Neural progenitor cell (in vitro differentiated cells): ENCODE measurements around the gene RBM47. TPM values are rescaled to one million over a fixed set of nuclear protein-coding genes. Genes with fewer than 3 reads are reported as not detected.
"Not testable (repeated sequence)": the region's sequence is repeated elsewhere in the genome, so short reads cannot be mapped to it uniquely, and the experiment has no call there.

Experiments used
- DNase-seq: peaks from one replicate; pipeline ENCODE4 v3.0.0-alpha.2; 2016; ENCODE audit warnings: low spot score
- H2AFZ ChIP-seq: fragments of 200-600 bp; sonication (generic); replicated peaks from 2 replicates; pipeline ENCODE4 v1.6.1; 2016; ENCODE audit warnings: antibody characterized with exemption
- H3F3A ChIP-seq: fragments of 200-600 bp; sonication (generic); 2 replicates; pipeline ENCODE4 v1.6.1; 2016; ENCODE audit warnings: antibody characterized with exemption, low read depth
- H3K27ac ChIP-seq: fragments of 200-600 bp; sonication (generic); 2 replicates; pipeline ENCODE4 v1.5.1; 2016; ENCODE audit warnings: mild to moderate bottlenecking
- H3K27me3 ChIP-seq: fragments of 200-600 bp; sonication (generic); 2 replicates; pipeline ENCODE4 v1.6.1; 2016; ENCODE audit warnings: mild to moderate bottlenecking, moderate library complexity
- H3K36me3 ChIP-seq: fragments of 200-600 bp; sonication (generic); 2 replicates; pipeline ENCODE4 v1.5.1; 2016
- H3K4me1 ChIP-seq: fragments of 200-600 bp; sonication (generic); 2 replicates; pipeline ENCODE4 v1.6.1; 2016; ENCODE audit warnings: mixed run types
- H3K4me2 ChIP-seq: fragments of 200-600 bp; sonication (generic); 2 replicates; pipeline ENCODE4 v1.6.1; 2016
- H3K4me3 ChIP-seq: fragments of 200-600 bp; sonication (generic); 2 replicates; pipeline ENCODE4 v1.5.1; 2016
- H3K79me2 ChIP-seq: fragments of 200-600 bp; sonication (generic); 2 replicates; pipeline ENCODE4 v1.6.1; 2016; ENCODE audit warnings: low read depth
- H3K9ac ChIP-seq: fragments of 200-600 bp; sonication (generic); 2 replicates; pipeline ENCODE4 v1.6.1; 2016
- H3K9me3 ChIP-seq: fragments of 200-600 bp; sonication (generic); 2 replicates; pipeline ENCODE4 v1.5.1; 2016; ENCODE audit warnings: low read depth
- H4K20me1 ChIP-seq: fragments of 200-600 bp; sonication (generic); 2 replicates; pipeline ENCODE4 v1.6.1; 2016; ENCODE audit warnings: low read depth
- H3K27ac Mint-ChIP-seq: 3 replicates; pipeline ENCODE4 v1.8.0; 2021; ENCODE audit warnings: mixed read lengths
- H3K27me3 Mint-ChIP-seq: 2 replicates; pipeline ENCODE4 v1.8.0; 2022; ENCODE audit warnings: low read depth, mild to moderate bottlenecking, inconsistent platforms, moderate library complexity, mixed read lengths; ENCODE audit not compliant: insufficient read depth
- H3K36me3 Mint-ChIP-seq: 3 replicates; pipeline ENCODE4 v1.8.0; 2021; ENCODE audit warnings: mixed read lengths
- H3K4me1 Mint-ChIP-seq: 3 replicates; pipeline ENCODE4 v1.8.0; 2021; ENCODE audit warnings: mixed read lengths
- H3K4me3 Mint-ChIP-seq: 3 replicates; pipeline ENCODE4 v1.8.0; 2021; ENCODE audit warnings: mild to moderate bottlenecking, moderate library complexity, mixed read lengths
- H3K9me3 Mint-ChIP-seq: 3 replicates; pipeline ENCODE4 v1.8.0; 2020; ENCODE audit warnings: mixed read lengths
- EZH2 ChIP-seq: fragments of 200-600 bp; sonication (generic); IDR thresholded peaks from 2 replicates; pipeline ENCODE4 v1.6.1; 2017; ENCODE audit warnings: antibody characterized with exemption, mild to moderate bottlenecking, moderate library complexity
- EZH2phosphoT487 ChIP-seq: fragments of 200-600 bp; sonication (generic); IDR thresholded peaks from 2 replicates; pipeline ENCODE4 v1.6.1; 2017; ENCODE audit warnings: antibody characterized with exemption
- total RNA-seq: library from RNA; depleted of rRNA; stranded (reverse); fragments of >200 nt; gene quantifications from 2 replicates; pipeline ENCODE4 v1.2.3, GENCODE V29; 2015; ENCODE audit warnings: low replicate concordance
- TF ChIP-seq, protein P1 (sequence below): fragments of 200-600 bp; sonication (generic); IDR thresholded peaks from 2 replicates; pipeline ENCODE4 v1.5.1; 2017; ENCODE audit warnings: antibody characterized with exemption, mild to moderate bottlenecking

Gene RBM47
- total RNA-seq, 1 donor from 2014 or later, result 2.9 TPM

DNA sequence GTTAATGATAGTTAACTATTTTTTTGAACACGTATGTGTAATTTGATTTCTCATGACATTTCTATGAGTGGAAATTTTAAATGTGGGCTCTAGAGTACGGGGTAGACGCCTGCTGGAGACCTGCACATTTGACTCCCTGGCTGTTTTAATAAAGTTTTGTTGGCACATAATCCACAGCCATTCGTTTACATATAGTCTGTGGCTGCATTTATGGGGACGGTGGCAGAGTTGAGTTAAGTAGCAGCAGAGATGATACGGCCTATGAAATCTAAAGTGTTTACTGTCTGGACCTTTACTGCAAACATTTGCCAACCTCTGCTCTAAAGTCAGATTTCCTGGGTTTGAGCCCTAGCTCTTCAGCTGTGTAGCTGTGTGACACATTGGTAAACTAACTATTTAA, 175.8 kb downstream of the RBM47 start:
- H3K27me3 ChIP-seq, result no peaks in the 10 kb centered on the region
- Mint-ChIP-seq H3K27me3 (peaks cover 3% of the 10 kb centered on the region), H3K4me3 (no peak overlapping the region), H3K36me3 (no peaks in the 10 kb centered on the region), H3K27ac (no peak overlapping the region), H3K4me1 (peaks cover 10% of the 10 kb centered on the region), H3K9me3 (no peaks in the 10 kb centered on the region)
- H3K9me3 ChIP-seq, result no peaks in the 10 kb centered on the region
- no peak overlapping the region for H3K4me2 ChIP-seq
- no peaks in the 10 kb centered on the region for H3F3A ChIP-seq
- no peak overlapping the region for H2AFZ ChIP-seq
- H3K4me1 ChIP-seq, result peaks cover 8% of the 10 kb centered on the region
- no peak overlapping the region for H3K27ac ChIP-seq
- H3K4me3 ChIP-seq, result no peak overlapping the region
- H3K79me2 ChIP-seq, result no peaks in the 10 kb centered on the region
- H3K9ac ChIP-seq, result no peak overlapping the region
- TF ChIP-seq, protein P1, sequence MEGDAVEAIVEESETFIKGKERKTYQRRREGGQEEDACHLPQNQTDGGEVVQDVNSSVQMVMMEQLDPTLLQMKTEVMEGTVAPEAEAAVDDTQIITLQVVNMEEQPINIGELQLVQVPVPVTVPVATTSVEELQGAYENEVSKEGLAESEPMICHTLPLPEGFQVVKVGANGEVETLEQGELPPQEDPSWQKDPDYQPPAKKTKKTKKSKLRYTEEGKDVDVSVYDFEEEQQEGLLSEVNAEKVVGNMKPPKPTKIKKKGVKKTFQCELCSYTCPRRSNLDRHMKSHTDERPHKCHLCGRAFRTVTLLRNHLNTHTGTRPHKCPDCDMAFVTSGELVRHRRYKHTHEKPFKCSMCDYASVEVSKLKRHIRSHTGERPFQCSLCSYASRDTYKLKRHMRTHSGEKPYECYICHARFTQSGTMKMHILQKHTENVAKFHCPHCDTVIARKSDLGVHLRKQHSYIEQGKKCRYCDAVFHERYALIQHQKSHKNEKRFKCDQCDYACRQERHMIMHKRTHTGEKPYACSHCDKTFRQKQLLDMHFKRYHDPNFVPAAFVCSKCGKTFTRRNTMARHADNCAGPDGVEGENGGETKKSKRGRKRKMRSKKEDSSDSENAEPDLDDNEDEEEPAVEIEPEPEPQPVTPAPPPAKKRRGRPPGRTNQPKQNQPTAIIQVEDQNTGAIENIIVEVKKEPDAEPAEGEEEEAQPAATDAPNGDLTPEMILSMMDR, result no peak
- TF ChIP-seq EZH2phosphoT487 (no peak), EZH2 (no peak)
- no peaks in the 10 kb centered on the region for H3K36me3 ChIP-seq
- no peak for DNase-seq
- H4K20me1 ChIP-seq, result no peaks in the 10 kb centered on the region

DNA sequence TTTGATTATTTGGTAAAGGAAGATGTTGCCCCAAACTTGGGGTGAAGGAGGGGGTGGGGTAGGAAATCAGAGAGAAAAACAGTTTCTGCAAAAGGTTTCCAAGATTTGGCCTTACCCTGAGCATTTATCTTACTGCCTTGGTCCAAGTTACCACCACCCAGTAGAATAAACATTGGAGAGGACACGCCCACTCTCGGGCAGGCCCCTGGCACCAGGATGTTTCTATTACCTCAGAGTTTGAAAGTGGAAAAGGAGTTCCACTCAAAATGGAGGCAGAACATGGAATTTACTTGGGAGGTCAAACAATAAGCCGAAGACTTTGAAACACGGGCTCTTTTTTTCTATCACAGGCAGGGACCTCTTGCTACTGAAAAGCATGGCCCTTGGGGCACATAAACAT, 180.8 kb downstream of the RBM47 start:
- Histone ChIP-seq H2AFZ (peak overlapping the region; percentile 27), H3K36me3 (no peaks in the 10 kb centered on the region), H3K4me2 (no peak overlapping the region), H3K4me1 (peaks cover 2% of the 10 kb centered on the region), H3K9ac (no peak overlapping the region), H3K27me3 (no peaks in the 10 kb centered on the region), H3F3A (no peaks in the 10 kb centered on the region), H3K79me2 (no peaks in the 10 kb centered on the region), H3K9me3 (no peaks in the 10 kb centered on the region), H3K27ac (no peak overlapping the region), H4K20me1 (no peaks in the 10 kb centered on the region), H3K4me3 (no peak overlapping the region)
- Mint-ChIP-seq H3K27ac (no peak overlapping the region), H3K4me1 (peaks cover 7% of the 10 kb centered on the region), H3K27me3 (no peaks in the 10 kb centered on the region), H3K36me3 (no peaks in the 10 kb centered on the region), H3K4me3 (no peak overlapping the region), H3K9me3 (no peaks in the 10 kb centered on the region)
- TF ChIP-seq, protein P1, result no peak
- TF ChIP-seq EZH2 (no peak), EZH2phosphoT487 (no peak)
- DNase-seq, result no peak

DNA sequence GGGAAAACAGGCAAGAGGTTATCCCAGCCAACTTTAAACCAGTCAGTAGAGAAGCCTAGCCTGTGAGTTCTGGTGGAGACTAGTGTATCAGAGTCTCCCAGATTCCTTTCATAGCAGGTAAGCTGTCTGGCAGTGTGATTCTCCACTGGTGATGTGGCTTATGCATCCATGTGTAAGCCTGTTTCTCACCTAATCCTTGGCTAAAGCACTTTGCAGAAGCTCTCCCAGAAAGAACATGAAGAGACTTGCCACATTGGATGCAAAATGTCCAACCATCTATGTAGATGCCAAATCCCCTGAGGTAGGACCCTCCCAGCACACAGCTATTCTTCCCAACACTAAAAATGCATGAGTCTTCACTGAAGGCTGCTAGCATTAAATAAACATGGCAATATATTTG, 182.8 kb downstream of the RBM47 start:
- Histone ChIP-seq H3K9me3 (no peaks in the 10 kb centered on the region), H3K4me1 (no peaks in the 10 kb centered on the region), H3K27me3 (no peaks in the 10 kb centered on the region), H3F3A (no peaks in the 10 kb centered on the region), H3K36me3 (no peaks in the 10 kb centered on the region), H3K4me3 (no peak overlapping the region), H4K20me1 (no peaks in the 10 kb centered on the region), H3K4me2 (no peak overlapping the region), H2AFZ (no peak overlapping the region), H3K9ac (no peak overlapping the region), H3K79me2 (no peaks in the 10 kb centered on the region), H3K27ac (no peak overlapping the region)
- TF ChIP-seq EZH2phosphoT487 (no peak), EZH2 (no peak)
- TF ChIP-seq, protein P1, result no peak
- Mint-ChIP-seq H3K27ac (no peak overlapping the region), H3K36me3 (no peaks in the 10 kb centered on the region), H3K4me3 (no peak overlapping the region), H3K4me1 (no peaks in the 10 kb centered on the region), H3K9me3 (no peaks in the 10 kb centered on the region), H3K27me3 (no peaks in the 10 kb centered on the region)
- DNase-seq, result no peak

DNA sequence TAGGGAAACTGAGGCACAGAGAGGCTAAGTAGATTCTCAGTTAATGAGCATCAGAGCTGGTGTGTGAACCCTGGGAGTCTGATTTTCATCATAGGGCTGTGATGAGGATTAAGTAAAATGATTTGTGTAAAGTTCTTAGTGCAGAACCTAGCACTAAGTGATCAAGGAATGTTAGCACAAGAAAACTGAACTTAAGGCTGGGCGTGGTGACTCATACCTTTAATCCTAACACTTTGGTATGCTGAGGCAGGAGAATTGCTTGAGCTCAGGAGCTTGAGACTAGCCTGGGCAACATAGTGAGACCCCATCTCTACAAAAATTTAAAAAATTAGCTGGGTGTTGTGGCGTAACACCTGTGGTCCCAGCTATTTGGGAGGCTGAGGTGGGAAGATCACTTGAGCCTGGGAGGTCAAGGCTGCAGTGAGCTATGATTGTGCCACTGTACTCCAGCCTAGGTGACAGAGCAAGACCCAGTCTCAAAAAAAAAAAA, 183.4 kb downstream of the RBM47 start:
- not testable (repeated sequence) for H3K9ac ChIP-seq, H3K36me3 Mint-ChIP-seq, H3K27me3 ChIP-seq, H3K79me2 ChIP-seq, H3K36me3 ChIP-seq, H3K9me3 ChIP-seq, H3K9me3 Mint-ChIP-seq, H3K4me2 ChIP-seq, H3K27ac Mint-ChIP-seq, H3F3A ChIP-seq, H3K27ac ChIP-seq, H3K4me3 Mint-ChIP-seq, H3K4me3 ChIP-seq, H2AFZ ChIP-seq, H3K4me1 Mint-ChIP-seq, H4K20me1 ChIP-seq, DNase-seq, H3K27me3 Mint-ChIP-seq, H3K4me1 ChIP-seq
